ENCODE measurements around the gene BANK1. TPM values are rescaled to one million over a fixed set of nuclear protein-coding genes. Genes with fewer than 3 reads are reported as not detected.

The BANK1 gene, protein sequence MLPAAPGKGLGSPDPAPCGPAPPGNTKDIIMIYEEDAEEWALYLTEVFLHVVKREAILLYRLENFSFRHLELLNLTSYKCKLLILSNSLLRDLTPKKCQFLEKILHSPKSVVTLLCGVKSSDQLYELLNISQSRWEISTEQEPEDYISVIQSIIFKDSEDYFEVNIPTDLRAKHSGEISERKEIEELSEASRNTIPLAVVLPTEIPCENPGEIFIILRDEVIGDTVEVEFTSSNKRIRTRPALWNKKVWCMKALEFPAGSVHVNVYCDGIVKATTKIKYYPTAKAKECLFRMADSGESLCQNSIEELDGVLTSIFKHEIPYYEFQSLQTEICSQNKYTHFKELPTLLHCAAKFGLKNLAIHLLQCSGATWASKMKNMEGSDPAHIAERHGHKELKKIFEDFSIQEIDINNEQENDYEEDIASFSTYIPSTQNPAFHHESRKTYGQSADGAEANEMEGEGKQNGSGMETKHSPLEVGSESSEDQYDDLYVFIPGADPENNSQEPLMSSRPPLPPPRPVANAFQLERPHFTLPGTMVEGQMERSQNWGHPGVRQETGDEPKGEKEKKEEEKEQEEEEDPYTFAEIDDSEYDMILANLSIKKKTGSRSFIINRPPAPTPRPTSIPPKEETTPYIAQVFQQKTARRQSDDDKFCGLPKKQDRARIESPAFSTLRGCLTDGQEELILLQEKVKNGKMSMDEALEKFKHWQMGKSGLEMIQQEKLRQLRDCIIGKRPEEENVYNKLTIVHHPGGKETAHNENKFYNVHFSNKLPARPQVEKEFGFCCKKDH
- 0.44 and 0.66 TPM in 2 replicates for total RNA-seq

DNA sequence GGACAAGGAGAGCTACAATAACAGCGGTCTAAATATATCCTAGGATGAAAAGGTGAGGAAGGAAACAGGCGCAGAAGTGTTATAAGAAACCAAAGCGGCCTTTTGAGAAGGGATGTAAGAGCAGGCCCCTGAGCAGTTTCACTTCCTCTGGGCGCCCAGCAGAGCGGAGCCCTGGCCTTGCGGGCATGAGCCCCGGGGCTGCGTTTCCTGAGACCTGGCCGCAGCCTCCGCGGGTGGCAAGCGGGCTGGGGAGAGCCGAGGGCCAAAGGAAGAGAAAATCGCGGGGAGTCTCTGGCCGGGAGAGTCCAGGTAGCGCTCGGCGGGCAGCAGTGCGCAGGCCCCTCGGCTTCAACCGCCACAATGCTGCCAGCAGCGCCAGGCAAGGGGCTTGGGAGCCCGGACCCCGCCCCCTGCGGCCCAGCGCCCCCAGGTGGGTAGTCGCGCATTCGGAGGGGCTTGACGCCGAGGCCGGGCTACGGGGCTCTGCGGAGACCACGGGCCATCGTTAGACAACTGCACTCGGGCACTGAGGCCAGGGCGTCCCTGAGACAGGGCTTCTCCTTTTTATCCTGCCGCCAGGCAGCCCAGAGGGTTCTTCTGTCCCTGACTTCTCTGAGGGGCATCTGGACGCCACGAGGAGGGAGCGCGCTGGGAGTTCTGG, at the start of gene BANK1:
TSS of gene BANK1 (plus strand) at position 210 of the 661 bp plus-strand sequence. CDS start at position 361, 151 bp downstream.

Measured in smooth muscle cell of trachea (primary cell).